SK-N-SH (cell line): ENCODE data around the gene B4GALNT4. TPM values are rescaled to one million over a fixed set of nuclear protein-coding genes. Genes with fewer than 3 reads are reported as not detected.

Experiments used
- CTCF ChIA-PET: fragments of 300-600, 350-600 bp; formaldehyde crosslinking; extraction: SDS; loops from one replicate; lab custom pipeline; 2021; lab: Yijun Ruan, JAX
- POLR2A ChIA-PET: fragments of 350-600 bp; sonication (Branson Sonifier 250); formaldehyde crosslinking; extraction: SDS; loops from one replicate; lab custom pipeline; 2020; ENCODE audit warnings: antibody characterized with exemption, inconsistent platforms; lab: Yijun Ruan, JAX
- DNase-seq: peaks from one replicate; pipeline ENCODE4 v3.0.0; 2012
- H2AFZ ChIP-seq: fragments of 200-600 bp; sonication (generic); 2 replicates; pipeline ENCODE4 v1.8.1; 2016; ENCODE audit warnings: antibody characterized with exemption, mild to moderate bottlenecking, low read depth
- H3F3A ChIP-seq: fragments of 200-600 bp; sonication (generic); replicated peaks from 2 replicates; pipeline ENCODE3; 2016; ENCODE audit warnings: antibody characterized with exemption, mild to moderate bottlenecking; ENCODE audit not compliant: insufficient read depth
- H3K27ac ChIP-seq, 2 experiments: fragments of 200-500 bp in 1 of 2; fragments of 200-600 bp in 1 of 2; sonication (Bioruptor generic) in 1 of 2; sonication (generic), shearing (Covaris generic) in 1 of 2; 2 replicates each; pipeline versions ENCODE4 v1.5.1 to v1.6.1; 2014 to 2016; ENCODE audit warnings: low read depth in 2 of 2, inconsistent platforms in 1 of 2, low read length in 1 of 2, mild to moderate bottlenecking in 1 of 2, mixed read lengths in 1 of 2
- H3K27me3 ChIP-seq: fragments of 200-600 bp; sonication (generic), shearing (Covaris generic); 2 replicates; pipeline ENCODE4 v1.6.1; 2016; ENCODE audit warnings: mixed run types; ENCODE audit not compliant: insufficient read depth
- H3K36me3 ChIP-seq, 2 experiments: fragments of 200-500 bp in 1 of 2; fragments of 200-600 bp in 1 of 2; sonication (Bioruptor generic) in 1 of 2; sonication (generic) in 1 of 2; replicated peaks in 1 of 2; 2 replicates each; pipeline versions ENCODE3 to v1.5.1; 2014 to 2016; ENCODE audit warnings: low read length in 1 of 2, mild to moderate bottlenecking in 1 of 2; ENCODE audit not compliant: insufficient read depth in 2 of 2, control insufficient read depth in 1 of 2
- H3K4me1 ChIP-seq, 2 experiments: fragments of 200-500 bp in 1 of 2; fragments of 200-600 bp in 1 of 2; sonication (Bioruptor generic) in 1 of 2; sonication (generic), shearing (Covaris generic) in 1 of 2; 2 replicates each; pipeline versions ENCODE4 v1.5.1 to v1.6.1; 2014 to 2016; ENCODE audit warnings: low read depth in 1 of 2, low read length in 1 of 2, mixed run types in 1 of 2; ENCODE audit not compliant: insufficient read depth in 2 of 2, control insufficient read depth in 1 of 2
- H3K4me2 ChIP-seq: fragments of 200-600 bp; sonication (generic), shearing (Covaris generic); 2 replicates; pipeline ENCODE4 v1.6.1; 2017; ENCODE audit warnings: mixed run types
- H3K4me3 ChIP-seq, 2 experiments: fragments of 200-500 bp in 1 of 2; fragments of 200-600 bp in 1 of 2; sonication (Bioruptor generic) in 1 of 2; sonication (generic), shearing (Covaris generic) in 1 of 2; 2 replicates each; pipeline versions ENCODE4 v1.5.1 to v1.8.1; 2014 to 2016; ENCODE audit warnings: low read depth in 2 of 2, inconsistent platforms in 1 of 2, low read length in 1 of 2, mild to moderate bottlenecking in 1 of 2, mixed read lengths in 1 of 2, moderate library complexity in 1 of 2
- H3K79me2 ChIP-seq: fragments of 200-600 bp; sonication (generic); 2 replicates; pipeline ENCODE4 v1.8.1; 2017; ENCODE audit warnings: mild to moderate bottlenecking; ENCODE audit not compliant: insufficient read depth
- H3K9ac ChIP-seq: fragments of 200-600 bp; sonication (generic); 2 replicates; pipeline ENCODE4 v1.6.1; 2017; ENCODE audit warnings: mixed run types
- H3K9me2 ChIP-seq: fragments of 200-600 bp; sonication (generic); 2 replicates; pipeline ENCODE4 v1.6.1; 2017; ENCODE audit warnings: mixed run types
- H3K9me3 ChIP-seq: fragments of 200-600 bp; sonication (generic); 2 replicates; pipeline ENCODE4 v1.6.1; 2017; ENCODE audit warnings: mixed run types, mild to moderate bottlenecking, moderate library complexity
- H4K20me1 ChIP-seq: fragments of 200-600 bp; sonication (generic); 2 replicates; pipeline ENCODE4 v1.6.1; 2017; ENCODE audit warnings: mild to moderate bottlenecking, mixed run types; ENCODE audit not compliant: insufficient read depth
- CTCF ChIP-seq: fragments of 200-600 bp; sonication (generic); IDR thresholded peaks from 2 replicates; pipeline ENCODE4 v1.6.1; 2017; ENCODE audit warnings: antibody characterized with exemption, mild to moderate bottlenecking, moderate library complexity
- EP300 ChIP-seq, 2 experiments: IDR thresholded peaks; 2 replicates each; pipeline versions ENCODE4 v1.4.0 to v1.6.1; 2012; ENCODE audit warnings: borderline replicate concordance in 1 of 2, low read depth in 1 of 2, low read length in 1 of 2
- EZH2phosphoT487 ChIP-seq: fragments of 200-600 bp; sonication (generic); IDR thresholded peaks from 2 replicates; pipeline ENCODE4 v1.6.1; 2017; ENCODE audit warnings: low read depth, mixed run types, mild to moderate bottlenecking, antibody characterized with exemption, moderate library complexity, borderline replicate concordance
- FOXM1 ChIP-seq: IDR thresholded peaks from 2 replicates; pipeline ENCODE4 v1.4.0; 2012; ENCODE audit warnings: low read depth, mild to moderate bottlenecking
- GABPA ChIP-seq: IDR thresholded peaks from 2 replicates; pipeline ENCODE4 v1.4.0; 2012; ENCODE audit warnings: low read depth, mild to moderate bottlenecking
- IRF3 ChIP-seq: fragments of 150-350 bp; IDR thresholded peaks from 2 replicates; pipeline ENCODE4 v1.6.1; 2016; ENCODE audit warnings: mild to moderate bottlenecking, low read depth, low read length
- JUND ChIP-seq: IDR thresholded peaks from 2 replicates; pipeline ENCODE4 v1.4.0; 2012
- MAX ChIP-seq: IDR thresholded peaks from 2 replicates; pipeline ENCODE4 v1.4.0; 2012; ENCODE audit warnings: low read depth
- MEF2A ChIP-seq: IDR thresholded peaks from 2 replicates; pipeline ENCODE4 v1.4.0; 2012; ENCODE audit warnings: low read depth, borderline replicate concordance
- MXI1 ChIP-seq: IDR thresholded peaks from 2 replicates; pipeline ENCODE4 v1.6.1; 2012; ENCODE audit warnings: mild to moderate bottlenecking, low read depth, low read length, improper control_type of control experiment
- NFIC ChIP-seq: IDR thresholded peaks from 2 replicates; pipeline ENCODE4 v1.4.0; 2012; ENCODE audit warnings: borderline replicate concordance
- NRF1 ChIP-seq: IDR thresholded peaks from 2 replicates; pipeline ENCODE4 v1.6.1; 2012; ENCODE audit warnings: low read depth, mild to moderate bottlenecking, low read length
- RCOR1 ChIP-seq: fragments of 150-350 bp; IDR thresholded peaks from 2 replicates; pipeline ENCODE4 v1.6.1; 2017; ENCODE audit warnings: antibody characterized with exemption, low read length
- TAF1 ChIP-seq: IDR thresholded peaks from 2 replicates; pipeline ENCODE4 v1.6.1; 2012; ENCODE audit warnings: low read depth, mild to moderate bottlenecking, low read length, moderate library complexity, borderline replicate concordance
- TCF12 ChIP-seq: IDR thresholded peaks from 2 replicates; pipeline ENCODE4 v1.4.0; 2012
- USF1 ChIP-seq: IDR thresholded peaks from 2 replicates; pipeline ENCODE4 v1.4.0; 2012; ENCODE audit warnings: low read depth, borderline replicate concordance
- USF2 ChIP-seq: fragments of 150-350 bp; IDR thresholded peaks from 2 replicates; pipeline ENCODE4 v1.6.1; 2017; ENCODE audit warnings: antibody characterized with exemption, low read length, low read depth, borderline replicate concordance
- YY1 ChIP-seq: IDR thresholded peaks from 2 replicates; pipeline ENCODE4 v1.4.0; 2012; ENCODE audit warnings: low read depth, mild to moderate bottlenecking
- WGBS: methylation state at CpG from one replicate; pipeline ENCODE4 v1.1.6; 2017; ENCODE audit warnings: low lambda C conversion rate; 5-methylcytosine and 5-hydroxymethylcytosine counted together
- polyA plus RNA-seq, 3 experiments: library from polyadenylated mRNA; depleted of rRNA; stranded (reverse); fragments of >200 nt; gene quantifications; 2 replicates each; pipeline ENCODE4 v1.2.3, GENCODE V29; 2012
- TF ChIP-seq, protein P1 (sequence below): IDR thresholded peaks from 2 replicates; pipeline ENCODE4 v1.4.0; 2012; ENCODE audit warnings: low read depth, borderline replicate concordance
- TF ChIP-seq, protein P2 (sequence below): IDR thresholded peaks from 2 replicates; pipeline ENCODE4; 2012

Gene B4GALNT4
- polyA plus RNA-seq, 1 of the 3 experiments (the other 2 are of a cell fraction): 66.7 TPM

DNA sequence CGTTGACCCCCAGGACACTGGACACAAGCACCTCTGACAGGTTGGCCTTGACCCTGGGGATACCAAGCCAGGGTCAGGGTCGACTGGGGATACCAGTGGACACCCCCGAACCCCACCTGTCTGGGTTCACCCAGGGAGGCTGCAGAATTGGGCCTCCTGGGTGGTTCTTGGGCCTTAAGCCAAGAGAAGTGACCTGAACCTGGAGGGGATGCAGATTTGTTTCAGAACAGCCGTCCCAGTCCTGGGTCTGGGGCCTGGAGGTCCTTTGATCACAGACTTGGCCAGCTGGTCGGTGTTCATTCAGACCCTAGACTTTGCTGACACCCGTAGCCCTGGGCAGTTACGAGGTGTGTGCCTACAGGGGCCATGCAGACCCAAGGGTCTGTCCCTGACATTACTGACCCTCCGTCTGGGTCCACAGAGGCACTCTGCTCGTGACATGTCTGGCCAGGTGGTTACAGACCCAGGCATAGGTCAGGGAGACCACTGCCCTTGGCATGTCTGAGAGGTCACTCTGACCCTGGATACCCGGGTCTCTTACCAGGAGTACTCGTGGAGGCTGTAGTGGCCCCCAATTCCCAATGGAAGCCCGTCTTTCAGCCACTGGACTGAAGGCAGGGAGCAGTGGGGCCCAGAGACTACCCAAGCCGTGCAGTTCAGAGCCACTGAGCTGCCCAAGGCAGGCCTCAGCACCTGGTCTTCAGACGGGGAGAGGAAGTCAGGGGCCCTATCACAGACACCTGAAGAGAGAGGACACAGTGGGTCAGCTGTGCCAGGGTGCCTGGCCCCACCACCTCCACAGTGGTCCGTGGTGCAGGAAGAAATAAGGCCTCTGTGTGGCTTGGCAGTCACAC lies 39.1 kb downstream of the B4GALNT4 start:
- Histone ChIP-seq H3K4me2 (no peak overlapping the region), H2AFZ (no peak overlapping the region), H3F3A (no peaks in the 10 kb centered on the region), H3K27me3 (no peaks in the 10 kb centered on the region), H3K36me3 (no peaks in the 10 kb centered on the region), H4K20me1 (no peaks in the 10 kb centered on the region), H3K9me3 (no peaks in the 10 kb centered on the region), H3K27ac (no peak overlapping the region), H3K4me1 (peaks cover 0 to 19% of the 10 kb centered on the region in 2 experiments; a peak in 1 of 4 replicates), H3K9ac (no peak overlapping the region), H3K4me3 (no peak overlapping the region), H3K9me2 (no peaks in the 10 kb centered on the region), H3K79me2 (no peaks in the 10 kb centered on the region)
- CTCF ChIA-PET: interaction anchor here (1.6 to 6.6 kb wide), 3 partner anchors 12 to 41 kb away, joined by 3 to 77 read pairs (median 31); partner anchors contain the start of genes ANO9 and PTDSS2
- TF ChIP-seq USF1 (no peak), TCF12 (no peak), YY1 (no peak), MAX (no peak), NFIC (no peak), GABPA (no peak), RCOR1 (no peak), EP300 (IDR thresholded peaks at IDR 0.05; ENCODE audit: borderline replicate concordance in 1 of 2, low read depth in 1 of 2, low read length in 1 of 2) (no peak), CTCF (no peak), USF2 (no peak), TAF1 (no peak), NRF1 (no peak), IRF3 (no peak), FOXM1 (no peak), EZH2phosphoT487 (no peak), JUND (no peak), MEF2A (no peak), MXI1 (no peak)
- TF ChIP-seq, protein P1, sequence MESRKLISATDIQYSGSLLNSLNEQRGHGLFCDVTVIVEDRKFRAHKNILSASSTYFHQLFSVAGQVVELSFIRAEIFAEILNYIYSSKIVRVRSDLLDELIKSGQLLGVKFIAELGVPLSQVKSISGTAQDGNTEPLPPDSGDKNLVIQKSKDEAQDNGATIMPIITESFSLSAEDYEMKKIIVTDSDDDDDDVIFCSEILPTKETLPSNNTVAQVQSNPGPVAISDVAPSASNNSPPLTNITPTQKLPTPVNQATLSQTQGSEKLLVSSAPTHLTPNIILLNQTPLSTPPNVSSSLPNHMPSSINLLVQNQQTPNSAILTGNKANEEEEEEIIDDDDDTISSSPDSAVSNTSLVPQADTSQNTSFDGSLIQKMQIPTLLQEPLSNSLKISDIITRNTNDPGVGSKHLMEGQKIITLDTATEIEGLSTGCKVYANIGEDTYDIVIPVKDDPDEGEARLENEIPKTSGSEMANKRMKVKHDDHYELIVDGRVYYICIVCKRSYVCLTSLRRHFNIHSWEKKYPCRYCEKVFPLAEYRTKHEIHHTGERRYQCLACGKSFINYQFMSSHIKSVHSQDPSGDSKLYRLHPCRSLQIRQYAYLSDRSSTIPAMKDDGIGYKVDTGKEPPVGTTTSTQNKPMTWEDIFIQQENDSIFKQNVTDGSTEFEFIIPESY: no peak
- TF ChIP-seq, protein P2, sequence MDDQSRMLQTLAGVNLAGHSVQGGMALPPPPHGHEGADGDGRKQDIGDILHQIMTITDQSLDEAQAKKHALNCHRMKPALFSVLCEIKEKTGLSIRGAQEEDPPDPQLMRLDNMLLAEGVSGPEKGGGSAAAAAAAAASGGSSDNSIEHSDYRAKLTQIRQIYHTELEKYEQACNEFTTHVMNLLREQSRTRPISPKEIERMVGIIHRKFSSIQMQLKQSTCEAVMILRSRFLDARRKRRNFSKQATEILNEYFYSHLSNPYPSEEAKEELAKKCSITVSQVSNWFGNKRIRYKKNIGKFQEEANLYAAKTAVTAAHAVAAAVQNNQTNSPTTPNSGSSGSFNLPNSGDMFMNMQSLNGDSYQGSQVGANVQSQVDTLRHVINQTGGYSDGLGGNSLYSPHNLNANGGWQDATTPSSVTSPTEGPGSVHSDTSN: no peak
- 90% methylated on average over 7 of the region's 15 CpGs for WGBS
- POLR2A ChIA-PET: interaction anchor here (0.7 to 1.4 kb wide), 2 partner anchors 39 to 41 kb away, joined by 3 to 8 read pairs; partner anchors contain the start of gene PTDSS2
- no peak for DNase-seq
